IMR-90 (cell line): ENCODE results near the gene CDHR3. TPM values are rescaled to one million over a fixed set of nuclear protein-coding genes. Genes with fewer than 3 reads are reported as not detected.

Experiments used
- ATAC-seq: fragments of 200-7000 bp; cut with Tn5 transposase; 2 replicates; pipeline ENCODE4 v1.9.1; 2020; ENCODE audit warnings: low read depth, mild to moderate bottlenecking, moderate library complexity
- BruUV-seq: library from RNA; stranded (reverse); fragments of 400-500 nt; replicated peaks from 2 replicates; lab custom pipeline; 2021; lab: Mats Ljungman, UMichigan
- CTCF ChIA-PET: fragments of 300-600 bp; formaldehyde crosslinking; extraction: SDS; loops from one replicate; lab custom pipeline; 2021; ENCODE audit warnings: antibody characterized with exemption; lab: Yijun Ruan, JAX
- POLR2A ChIA-PET: fragments of 300-600 bp; sonication (Branson Sonifier 250); formaldehyde crosslinking; loops from one replicate; lab custom pipeline; 2022; ENCODE audit warnings: antibody characterized with exemption; ENCODE audit not compliant: unreplicated experiment; lab: Charles Lee
- DNase-seq: peaks from one replicate; pipeline ENCODE4 v3.0.0; 2013
- H2AFZ ChIP-seq: replicated peaks from 2 replicates; pipeline ENCODE3; 2013; ENCODE audit warnings: low read length, mild to moderate bottlenecking; ENCODE audit not compliant: poor library complexity
- H2AK5ac ChIP-seq: 2 replicates; pipeline ENCODE4 v1.6.1; 2013; ENCODE audit warnings: low read depth, low read length, inconsistent platforms
- H2AK9ac ChIP-seq: replicated peaks from 2 replicates; pipeline ENCODE3; 2013; ENCODE audit warnings: mild to moderate bottlenecking, low read depth, low read length, moderate library complexity; ENCODE audit not compliant: poor library complexity
- H2BK120ac ChIP-seq: 2 replicates; pipeline ENCODE4 v1.6.1; 2013; ENCODE audit warnings: low read depth, low read length, inconsistent platforms
- H2BK15ac ChIP-seq: 3 replicates; pipeline ENCODE4 v1.6.1; 2013; ENCODE audit warnings: low read depth, low read length, inconsistent platforms
- H2BK20ac ChIP-seq: 2 replicates; pipeline ENCODE4 v1.6.1; 2013; ENCODE audit warnings: low read depth, mild to moderate bottlenecking, inconsistent platforms, low read length, moderate library complexity
- H2BK5ac ChIP-seq: 2 replicates; pipeline ENCODE4 v1.6.1; 2013; ENCODE audit warnings: mild to moderate bottlenecking, low read depth, low read length, inconsistent platforms; ENCODE audit not compliant: poor library complexity, severe bottlenecking
- H3K14ac ChIP-seq: replicated peaks from 2 replicates; pipeline ENCODE4 v1.6.1; 2013; ENCODE audit warnings: low read depth, low read length, inconsistent platforms
- H3K18ac ChIP-seq: 2 replicates; pipeline ENCODE4 v1.6.1; 2013; ENCODE audit warnings: low read depth, low read length, control low read depth
- H3K23ac ChIP-seq: 2 replicates; pipeline ENCODE4 v1.6.1; 2013; ENCODE audit warnings: low read depth, low read length, inconsistent platforms
- H3K27ac ChIP-seq: 2 replicates; pipeline ENCODE4 v1.5.1; 2013; ENCODE audit warnings: mild to moderate bottlenecking, control low read depth, low read length; ENCODE audit not compliant: insufficient read depth
- H3K27me3 ChIP-seq: 2 replicates; pipeline ENCODE4 v1.6.1; 2013; ENCODE audit warnings: low read length; ENCODE audit not compliant: control insufficient read depth, insufficient read depth
- H3K36me3 ChIP-seq: 2 replicates; pipeline ENCODE4 v1.6.1; 2013; ENCODE audit warnings: low read length, mixed read lengths; ENCODE audit not compliant: control insufficient read depth, insufficient read depth
- H3K4ac ChIP-seq: 2 replicates; pipeline ENCODE4 v1.6.1; 2013; ENCODE audit warnings: low read depth, low read length, inconsistent platforms
- H3K4me1 ChIP-seq: 2 replicates; pipeline ENCODE4 v1.6.1; 2013; ENCODE audit warnings: low read length, mixed read lengths; ENCODE audit not compliant: control insufficient read depth, insufficient read depth
- H3K4me2 ChIP-seq: 2 replicates; pipeline ENCODE4 v1.6.1; 2013; ENCODE audit warnings: low read depth, mild to moderate bottlenecking, control low read depth, low read length, moderate library complexity
- H3K4me3 ChIP-seq: 2 replicates; pipeline ENCODE4 v1.5.1; 2013; ENCODE audit warnings: low read depth, mild to moderate bottlenecking, control low read depth, low read length, moderate library complexity; ENCODE audit not compliant: insufficient read depth
- H3K56ac ChIP-seq: 2 replicates; pipeline ENCODE4 v1.6.1; 2013; ENCODE audit warnings: low read length, inconsistent platforms; ENCODE audit not compliant: insufficient read depth; ENCODE audit errors: extremely low read depth
- H3K79me1 ChIP-seq, 2 experiments: 2 replicates each; pipeline ENCODE4 v1.6.1; 2013; ENCODE audit warnings: low read length in 2 of 2, inconsistent platforms in 1 of 2, low read depth in 1 of 2
- H3K9ac ChIP-seq: 2 replicates; pipeline ENCODE4 v1.6.1; 2013; ENCODE audit warnings: low read depth, low read length, control low read depth
- H3K9me1 ChIP-seq: 2 replicates; pipeline ENCODE4 v1.6.1; 2013; ENCODE audit warnings: low read length, inconsistent platforms; ENCODE audit not compliant: insufficient read depth
- H3K9me3 ChIP-seq: 2 replicates; pipeline ENCODE4 v1.6.1; 2013; ENCODE audit warnings: low read length; ENCODE audit not compliant: control insufficient read depth, insufficient read depth
- H4K20me1 ChIP-seq: 2 replicates; pipeline ENCODE4 v1.6.1; 2013; ENCODE audit warnings: low read length, inconsistent platforms; ENCODE audit not compliant: insufficient read depth
- H4K5ac ChIP-seq: 2 replicates; pipeline ENCODE4 v1.6.1; 2013; ENCODE audit warnings: mild to moderate bottlenecking, low read depth, low read length, control low read depth
- H4K8ac ChIP-seq, 2 experiments: 2 replicates each; pipeline ENCODE4 v1.6.1; 2013; ENCODE audit warnings: low read depth in 2 of 2, low read length in 2 of 2, control low read depth in 1 of 2, inconsistent platforms in 1 of 2
- H4K91ac ChIP-seq: 2 replicates; pipeline ENCODE4 v1.6.1; 2013; ENCODE audit warnings: low read depth, low read length, inconsistent platforms; ENCODE audit not compliant: insufficient read depth
- SMC3 ChIP-seq: fragments of 150-350 bp; IDR thresholded peaks from 2 replicates; pipeline ENCODE4 v1.6.1; 2016; ENCODE audit warnings: low read depth, mild to moderate bottlenecking, antibody characterized with exemption, low read length, moderate library complexity
- WGBS, 2 experiments: methylation state at CpG; one replicate each; pipeline versions ENCODE4 v1.1.5 to v1.1.7; 2013; ENCODE audit warnings: missing lambda C conversion rate in 2 of 2; ENCODE audit not compliant: insufficient read length in 1 of 2; ENCODE audit errors: extremely low coverage in 2 of 2; 5-methylcytosine and 5-hydroxymethylcytosine counted together
- dilution Hi-C: fragments of 300-500 bp; cut with HindIII; formaldehyde crosslinking; loops from one replicate; pipeline ENCODE4 v1.14.3; 2018; ENCODE audit warnings: low sequenced_read_pairs; ENCODE audit not compliant: unreplicated experiment
- in situ Hi-C: fragments of 300-500 bp; cut with MboI; formaldehyde crosslinking; loops from 3 replicates; pipeline ENCODE4 v1.14.3; 2019; ENCODE audit warnings: low sequenced_read_pairs, inconsistent platforms, mixed read lengths
- intact Hi-C: fragments of 100-400 bp; cut with micrococcal nuclease; formaldehyde crosslinking; loops from 2 replicates; pipeline ENCODE4 v1.10.0; 2022
- polyA plus RNA-seq, 3 experiments: library from polyadenylated mRNA; depleted of rRNA; stranded (reverse); fragments of >200 nt; gene quantifications; 2 replicates each; pipeline ENCODE4 v1.2.3, GENCODE V29; 2012; ENCODE audit warnings: low replicate concordance in 1 of 3
- total RNA-seq: library from RNA; depleted of rRNA; stranded (reverse); fragments of >200 nt; gene quantifications from 2 replicates; pipeline ENCODE4 v1.2.3, GENCODE V29; 2012
- TF ChIP-seq, protein P1 (sequence below): conservative IDR thresholded peaks from 2 replicates; pipeline ENCODE4 v1.5.1; 2012; ENCODE audit warnings: mild to moderate bottlenecking, low read depth, low read length, improper control_type of control experiment

Gene CDHR3
- total and polyA plus RNA-seq, 2 of the 4 experiments (the other 2 are of a cell fraction): 0.96 to 1.6 TPM

GRCh38 chr7:105971845-105972244, 8.8 kb downstream of the CDHR3 start:
- no TSS peak for BruUV-seq
- Histone ChIP-seq H3K9ac (no peak overlapping the region), H3K14ac (no peak overlapping the region), H3K27me3 (peaks cover 17% of the 10 kb centered on the region), H2BK20ac (no peak overlapping the region), H3K9me3 (no peaks in the 10 kb centered on the region), H3K18ac (no peak overlapping the region), H2AFZ (no peak overlapping the region), H3K4me2 (no peak overlapping the region), H3K9me1 (0 out of 2 replicates have a peak, but pooled peaks cover 6% of the 10 kb centered on the region), H3K27ac (no peak overlapping the region), H2AK5ac (no peak overlapping the region), H3K36me3 (no peaks in the 10 kb centered on the region), H3K4me1 (peaks cover 3% of the 10 kb centered on the region; the same call in 1 of the 2 replicates), H3K4ac (no peak overlapping the region), H3K4me3 (no peak overlapping the region), H3K79me1 (no peaks in the 10 kb centered on the region), H4K8ac (no peak overlapping the region), H4K5ac (no peak overlapping the region), H4K20me1 (no peaks in the 10 kb centered on the region), H3K56ac (no peak overlapping the region), H2BK15ac (no peak overlapping the region), H4K91ac (no peak overlapping the region), H2AK9ac (no peak overlapping the region), H3K23ac (no peak overlapping the region), H2BK120ac (no peak overlapping the region), H2BK5ac (no peak overlapping the region)
- POLR2A ChIA-PET: no interaction called here
- intact Hi-C loops (no loop called here), in situ Hi-C loops (no loop called here), dilution Hi-C loops (no loop called here)
- DNase-seq: no peak
- CTCF ChIA-PET: no interaction called here
- no peak for TF ChIP-seq SMC3
- TF ChIP-seq, protein P1, sequence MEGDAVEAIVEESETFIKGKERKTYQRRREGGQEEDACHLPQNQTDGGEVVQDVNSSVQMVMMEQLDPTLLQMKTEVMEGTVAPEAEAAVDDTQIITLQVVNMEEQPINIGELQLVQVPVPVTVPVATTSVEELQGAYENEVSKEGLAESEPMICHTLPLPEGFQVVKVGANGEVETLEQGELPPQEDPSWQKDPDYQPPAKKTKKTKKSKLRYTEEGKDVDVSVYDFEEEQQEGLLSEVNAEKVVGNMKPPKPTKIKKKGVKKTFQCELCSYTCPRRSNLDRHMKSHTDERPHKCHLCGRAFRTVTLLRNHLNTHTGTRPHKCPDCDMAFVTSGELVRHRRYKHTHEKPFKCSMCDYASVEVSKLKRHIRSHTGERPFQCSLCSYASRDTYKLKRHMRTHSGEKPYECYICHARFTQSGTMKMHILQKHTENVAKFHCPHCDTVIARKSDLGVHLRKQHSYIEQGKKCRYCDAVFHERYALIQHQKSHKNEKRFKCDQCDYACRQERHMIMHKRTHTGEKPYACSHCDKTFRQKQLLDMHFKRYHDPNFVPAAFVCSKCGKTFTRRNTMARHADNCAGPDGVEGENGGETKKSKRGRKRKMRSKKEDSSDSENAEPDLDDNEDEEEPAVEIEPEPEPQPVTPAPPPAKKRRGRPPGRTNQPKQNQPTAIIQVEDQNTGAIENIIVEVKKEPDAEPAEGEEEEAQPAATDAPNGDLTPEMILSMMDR: no peak
- no peak for ATAC-seq
- WGBS, 2 experiments: 94% methylated on average over 2 of the region's 2 CpGs; no CpG with 5 or more reads in 1 of the 2 experiments
